CD4-positive, alpha-beta T cell treated with Interleukin-15 for 1 hour (primary cell): Measurements from ENCODE around the gene GRID1.
"Not testable (repeated sequence)": the region's sequence is repeated elsewhere in the genome, so short reads cannot be mapped to it uniquely, and the experiment has no call there.

Source experiments
- DNase-seq: peaks from one replicate; pipeline ENCODE4 v3.0.0-alpha.2; 2020

GRID1 gene

DNA sequence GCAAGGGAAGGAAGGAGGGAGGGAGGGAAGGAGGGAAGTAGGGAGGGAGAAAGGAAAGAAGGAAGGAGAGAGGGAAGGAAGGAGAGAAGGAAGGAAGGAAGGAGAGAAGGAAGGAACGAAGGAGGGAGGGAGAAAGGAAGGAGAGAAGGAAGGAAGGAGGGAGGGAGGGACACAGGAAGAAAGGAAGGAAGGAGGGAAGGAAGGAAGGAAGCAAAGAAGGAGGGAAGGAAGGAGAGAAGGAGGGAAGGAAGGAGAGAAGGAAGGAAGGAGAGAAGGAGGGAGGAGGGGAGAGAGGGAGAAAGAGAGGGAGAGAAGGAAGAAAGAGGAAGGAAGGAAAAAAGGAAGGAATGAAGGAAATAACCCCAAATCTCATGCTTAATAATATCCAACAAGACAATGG is 630.6 kb downstream of the GRID1 start:
- no peak for DNase-seq

DNA sequence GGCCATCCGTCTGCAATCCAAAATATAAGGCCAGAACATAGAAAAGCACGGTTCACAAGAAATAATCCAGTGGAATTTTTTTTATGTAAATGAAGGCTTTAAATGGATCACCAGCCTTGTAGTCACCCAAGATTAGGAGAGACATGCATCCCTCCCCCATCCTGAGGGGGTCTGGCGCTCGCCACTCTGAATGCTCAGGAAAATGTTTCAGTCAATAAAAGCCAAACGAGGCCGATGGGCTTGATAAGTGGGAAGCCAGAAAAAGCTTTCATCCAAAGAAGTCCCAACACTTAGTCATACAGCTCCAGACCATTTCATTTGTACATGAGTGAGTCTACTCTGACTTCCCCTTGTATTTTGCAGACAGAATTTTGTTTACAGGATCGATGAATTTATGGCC is 631.8 kb downstream of the GRID1 start:
- no peak for DNase-seq

DNA sequence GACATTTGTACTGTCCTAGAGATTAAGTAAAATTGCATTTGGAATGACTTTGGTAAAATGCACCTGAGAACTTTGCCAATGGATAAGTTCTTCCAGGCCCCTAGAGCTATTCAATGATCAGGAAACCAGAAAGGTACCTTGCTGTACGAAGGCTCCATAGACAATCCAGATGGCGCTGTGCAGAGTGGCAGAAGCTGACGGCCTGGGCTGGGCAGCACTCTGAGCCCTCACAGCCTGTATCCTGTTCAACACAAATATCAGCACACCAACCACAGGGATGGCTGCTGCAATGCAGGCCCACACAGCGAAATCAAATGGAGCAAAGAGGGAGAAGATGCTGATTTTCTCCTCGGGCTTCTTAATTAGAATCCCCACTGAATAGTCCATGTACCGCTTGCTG is 642.4 kb downstream of the GRID1 start:
- no peak for DNase-seq

DNA sequence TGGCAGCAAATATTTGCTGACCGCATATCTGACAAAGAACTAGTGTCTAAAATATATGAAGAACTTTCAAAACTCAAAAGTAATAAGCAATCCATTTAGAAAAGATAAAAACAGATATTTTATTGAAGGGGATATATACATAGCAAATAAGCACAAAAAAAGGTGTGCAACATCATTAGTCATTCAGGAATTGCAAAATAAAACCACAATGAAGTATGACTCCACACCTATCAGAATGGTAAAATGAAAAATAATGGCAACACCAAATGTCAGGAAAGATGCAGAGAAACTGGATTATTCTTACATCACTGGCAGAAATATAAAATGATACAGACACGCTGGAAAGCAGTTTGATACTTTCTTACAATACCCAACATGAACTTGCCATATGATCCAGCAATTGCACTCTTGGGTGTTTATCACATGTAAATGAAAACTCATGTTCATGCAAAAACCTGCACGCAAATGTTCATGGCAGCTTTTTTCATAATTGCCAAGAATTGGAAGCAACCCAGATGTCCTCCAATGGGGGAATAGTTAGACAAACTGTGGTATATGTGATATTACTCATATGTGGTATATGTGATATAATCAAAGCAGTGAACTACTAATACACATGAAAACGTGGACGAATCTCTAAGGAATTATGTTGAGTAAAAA is 645.5 kb downstream of the GRID1 start:
- DNase-seq = no peak

DNA sequence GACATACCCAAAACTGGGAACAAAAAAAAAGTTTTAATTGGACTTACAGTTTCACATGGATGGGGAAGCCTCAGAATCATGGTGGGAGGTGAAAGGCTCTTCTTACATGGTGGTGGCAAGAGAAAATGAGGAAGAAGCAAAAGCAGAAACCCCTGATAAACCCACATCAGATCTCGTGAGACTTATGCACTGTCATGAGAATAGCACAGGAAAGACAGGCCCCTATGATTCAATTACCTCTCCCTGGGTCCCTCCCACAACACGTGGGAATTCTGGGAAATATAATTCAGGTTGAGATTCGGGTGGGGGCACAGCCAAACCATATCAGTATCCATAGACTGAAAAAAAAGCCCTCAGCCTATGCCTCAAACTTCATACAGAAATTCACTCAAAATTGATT is 647.2 kb downstream of the GRID1 start:
- DNase-seq = no peak

DNA sequence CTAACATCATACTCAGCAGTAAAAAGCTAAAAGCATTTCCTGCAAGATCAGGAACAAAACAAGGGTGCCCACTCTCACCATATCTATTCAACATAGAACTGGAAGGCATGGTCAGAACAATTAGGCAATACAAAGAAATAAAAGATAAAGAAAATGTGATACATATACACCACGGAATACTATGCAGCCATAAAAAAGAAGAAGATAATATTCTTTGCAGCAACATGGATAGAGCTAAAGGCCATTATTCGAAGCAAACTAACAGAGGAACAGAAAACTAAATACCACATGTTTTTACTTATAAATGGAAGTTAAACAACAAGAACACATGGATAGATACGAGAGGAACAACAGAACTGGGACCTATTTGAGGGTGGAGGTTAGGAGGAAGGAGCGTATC is 652.7 kb downstream of the GRID1 start:
- no peak for DNase-seq

DNA sequence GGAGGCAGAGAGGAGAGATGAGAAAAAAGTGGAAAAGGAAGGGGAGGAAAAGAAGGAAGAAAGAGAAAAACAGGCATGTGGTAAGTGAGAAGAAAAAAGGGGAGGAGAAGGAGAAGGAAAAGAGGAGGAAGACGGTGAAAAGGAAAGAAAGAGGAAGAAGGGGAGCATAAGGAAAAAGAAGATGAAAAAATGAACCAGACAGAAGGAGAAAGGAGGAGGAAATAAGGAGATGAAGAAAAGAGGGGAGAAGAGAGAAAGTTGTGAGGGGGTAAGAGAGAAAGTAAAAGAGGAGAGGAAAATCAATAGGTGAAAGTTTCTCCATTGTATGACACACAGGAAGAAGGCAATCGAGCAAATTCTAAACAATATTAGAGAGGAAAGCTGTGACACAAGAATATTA is 663.8 kb downstream of the GRID1 start:
- no peak for DNase-seq

DNA sequence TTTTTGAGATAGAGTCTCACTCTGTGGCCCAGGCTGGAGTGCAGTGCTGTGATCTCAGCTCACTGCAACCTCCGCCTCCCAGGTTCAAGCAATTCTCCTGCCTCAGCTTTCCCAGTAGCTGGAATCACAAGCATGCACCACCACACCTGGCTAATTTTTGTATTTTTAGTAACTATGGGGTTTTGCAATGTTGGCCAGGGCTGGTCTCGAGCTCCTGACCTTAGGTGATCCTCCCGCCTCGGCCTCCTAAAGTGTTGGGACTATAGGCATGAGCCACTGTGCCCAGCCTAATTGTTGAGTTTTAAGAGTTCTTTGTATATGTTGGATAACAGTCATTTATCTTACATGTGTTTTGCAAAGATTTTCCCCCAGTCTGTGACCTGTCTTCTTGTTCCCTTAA is 667.5 kb downstream of the GRID1 start:
- DNase-seq = not testable (repeated sequence)

DNA sequence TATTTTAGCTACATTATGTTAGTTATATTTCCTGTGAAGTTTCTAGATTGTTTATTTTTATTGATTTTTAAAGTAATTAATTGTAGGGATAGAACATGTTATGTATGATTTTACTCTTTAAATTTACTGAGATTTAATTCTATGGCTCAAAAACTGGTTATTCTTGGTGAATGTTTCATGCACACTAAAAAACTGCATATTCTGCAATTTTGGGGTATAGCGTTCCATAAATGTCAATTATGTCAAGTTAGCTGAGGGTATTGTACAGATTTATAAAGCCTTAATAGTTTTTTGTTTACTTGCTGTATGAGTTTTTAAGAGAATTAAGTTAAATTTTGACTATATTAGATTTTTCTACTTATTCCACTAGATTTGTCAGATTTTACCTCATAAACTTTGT is 669.7 kb downstream of the GRID1 start:
- DNase-seq = no peak

DNA sequence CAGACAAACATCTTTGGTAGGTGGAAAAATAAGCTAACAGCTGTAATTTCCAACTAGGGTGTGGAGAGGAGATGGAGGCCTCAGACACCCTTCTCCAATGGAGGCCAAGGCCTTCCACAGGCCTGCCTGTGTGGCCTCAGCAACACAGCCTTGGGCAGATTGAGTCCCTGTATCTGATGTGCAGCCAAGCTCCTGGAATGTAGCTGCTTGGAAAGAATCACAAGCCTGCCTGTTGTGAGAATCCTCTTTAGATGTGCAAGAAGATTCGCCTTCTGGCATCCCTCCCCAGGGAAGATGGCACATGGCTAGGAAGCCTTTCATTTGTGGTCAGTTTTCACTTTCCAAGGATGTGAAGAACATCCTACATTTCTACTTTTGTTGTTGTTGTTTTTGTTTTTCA is 684.0 kb downstream of the GRID1 start:
- no peak for DNase-seq

DNA sequence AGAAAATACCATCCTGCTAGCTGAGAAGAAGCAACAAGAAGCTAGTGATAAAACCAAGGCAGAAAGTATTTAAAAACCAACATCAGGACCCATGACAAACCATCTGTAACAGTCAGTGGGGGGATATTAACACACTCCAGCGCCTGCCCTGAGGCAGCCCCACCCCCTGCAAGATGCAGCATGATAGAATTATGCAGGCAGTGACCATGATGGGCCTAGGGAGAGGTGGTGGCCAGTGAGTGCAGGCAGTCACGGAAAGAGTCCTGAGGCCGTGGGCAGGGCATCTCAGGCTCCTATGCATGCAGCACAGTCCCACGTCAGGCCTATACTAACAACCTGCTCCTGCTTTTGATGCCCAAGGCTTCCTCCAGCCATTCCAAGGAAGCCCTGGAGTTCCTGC is 686.9 kb downstream of the GRID1 start:
- DNase-seq = no peak

DNA sequence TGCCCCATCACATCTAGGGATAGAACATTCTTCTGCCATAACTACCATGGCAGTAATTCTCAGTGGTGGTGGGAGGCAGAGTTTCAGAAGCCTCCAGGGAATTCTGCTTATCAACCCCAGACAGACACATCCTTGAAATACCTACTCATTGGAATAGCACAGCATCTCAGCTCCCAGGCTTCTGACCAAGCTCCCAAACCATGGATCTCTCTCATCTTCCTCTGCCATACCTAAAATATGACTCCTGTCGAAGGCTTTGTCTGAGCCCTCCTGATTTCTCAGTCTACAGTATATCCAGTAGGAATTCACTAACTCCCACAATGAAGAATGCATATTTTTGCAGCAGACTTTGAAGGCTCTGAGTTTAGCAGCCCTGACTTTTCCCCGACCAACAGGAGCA is 687.5 kb downstream of the GRID1 start:
- DNase-seq = no peak

DNA sequence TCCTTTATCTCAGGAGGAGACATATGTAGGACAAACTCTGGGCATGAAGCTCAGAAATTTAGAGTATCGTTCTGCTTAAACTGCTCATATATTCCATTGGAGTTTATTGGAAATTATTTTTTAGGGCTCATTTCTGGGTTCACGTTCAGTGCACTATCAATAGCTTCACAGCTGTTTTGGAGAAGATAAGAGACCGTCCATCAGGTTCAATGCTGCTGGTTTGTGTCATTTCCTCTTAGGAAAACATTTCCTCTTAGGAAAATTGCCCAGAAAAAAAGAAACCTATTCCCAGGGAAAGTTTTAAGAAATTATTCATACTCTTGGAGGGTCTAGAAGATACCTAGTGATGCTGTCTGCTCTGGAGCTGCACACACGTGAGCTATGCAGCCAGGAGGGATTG is 691.7 kb downstream of the GRID1 start:
- no peak for DNase-seq

DNA sequence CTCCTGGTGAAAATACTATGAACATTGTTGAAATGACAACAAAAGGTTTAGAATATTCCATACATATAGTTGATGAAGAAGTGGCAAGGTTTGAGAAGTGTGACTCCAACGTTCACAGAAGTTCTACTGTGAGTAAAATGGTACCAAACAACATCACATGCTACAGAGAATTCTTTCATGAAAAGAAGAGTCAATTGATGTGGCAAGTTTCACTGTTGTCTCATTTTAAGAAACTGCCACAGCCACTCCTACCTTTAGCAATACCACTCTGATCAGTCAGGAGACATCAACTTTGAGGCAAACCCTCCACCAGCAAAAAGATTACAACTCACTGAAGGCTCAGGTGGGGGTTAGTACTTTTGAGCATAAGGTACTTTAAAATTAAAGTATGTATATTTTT is 693.3 kb downstream of the GRID1 start:
- DNase-seq = no peak

DNA sequence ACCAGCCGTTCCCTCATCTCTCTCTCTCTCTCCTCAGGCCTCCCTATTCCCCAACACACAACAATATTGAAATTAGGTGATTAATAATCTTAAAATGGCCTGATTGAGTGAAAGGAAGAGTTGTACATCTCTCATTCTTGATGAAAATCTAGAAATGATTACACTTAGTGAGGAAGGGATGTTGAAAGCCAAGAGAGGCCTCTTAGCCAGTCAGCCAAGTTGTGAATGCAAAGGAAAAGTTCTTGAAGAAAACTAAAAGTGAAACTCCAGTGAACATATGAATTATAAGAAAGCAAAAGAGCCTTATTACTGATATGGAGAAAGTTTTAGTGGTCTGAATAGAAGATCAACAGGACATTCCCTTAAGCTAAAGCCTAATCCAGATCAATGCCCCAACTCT is 695.1 kb downstream of the GRID1 start:
- no peak for DNase-seq

DNA sequence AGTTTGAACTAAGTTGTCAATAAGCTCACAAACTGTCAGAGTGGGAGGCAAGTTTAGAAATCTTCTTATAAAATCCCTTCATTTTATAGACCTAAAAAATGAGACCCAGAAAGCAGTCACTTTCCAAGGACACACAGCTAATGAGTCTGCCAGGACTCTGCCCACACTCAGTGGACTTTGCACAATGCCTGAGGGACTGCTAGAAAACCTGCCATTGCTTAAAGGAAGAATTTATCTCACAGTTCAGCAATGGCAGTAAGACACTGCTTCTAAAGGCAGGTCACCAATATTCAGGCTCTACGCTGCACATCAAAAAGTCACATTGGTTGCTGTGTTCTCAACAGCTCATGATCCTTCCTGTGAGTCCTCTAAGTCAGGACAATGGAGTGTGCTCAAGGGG is 698.1 kb downstream of the GRID1 start:
- no peak for DNase-seq

DNA sequence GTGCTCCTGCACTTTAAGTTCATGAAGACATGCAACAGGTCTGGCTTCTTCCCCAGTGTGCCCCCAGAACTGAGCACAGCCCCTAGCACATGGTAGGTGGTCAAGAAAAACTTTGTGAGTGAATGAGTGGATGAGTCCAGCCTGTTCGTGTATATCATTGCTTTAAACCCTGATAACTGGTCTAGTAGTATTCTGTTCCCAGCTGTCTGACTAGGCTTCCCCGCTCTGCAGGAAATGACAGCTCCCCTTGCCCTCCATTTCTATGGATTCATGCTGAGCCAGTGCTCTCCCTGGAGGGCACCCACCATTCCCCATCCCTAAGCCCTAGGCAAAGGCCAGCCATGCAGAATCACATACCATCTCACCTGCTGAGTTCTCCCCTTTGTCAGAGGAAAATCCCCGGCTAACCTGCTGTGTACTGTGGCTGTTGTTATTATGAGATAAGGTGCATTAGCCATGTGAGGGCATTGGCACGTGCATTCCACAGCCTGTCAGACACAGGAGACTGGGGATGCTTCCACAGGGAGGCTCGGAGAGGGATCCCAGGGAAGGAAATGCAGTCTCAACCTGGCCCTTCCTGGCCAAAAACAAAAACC is 698.9 kb downstream of the GRID1 start:
- DNase-seq = no peak

DNA sequence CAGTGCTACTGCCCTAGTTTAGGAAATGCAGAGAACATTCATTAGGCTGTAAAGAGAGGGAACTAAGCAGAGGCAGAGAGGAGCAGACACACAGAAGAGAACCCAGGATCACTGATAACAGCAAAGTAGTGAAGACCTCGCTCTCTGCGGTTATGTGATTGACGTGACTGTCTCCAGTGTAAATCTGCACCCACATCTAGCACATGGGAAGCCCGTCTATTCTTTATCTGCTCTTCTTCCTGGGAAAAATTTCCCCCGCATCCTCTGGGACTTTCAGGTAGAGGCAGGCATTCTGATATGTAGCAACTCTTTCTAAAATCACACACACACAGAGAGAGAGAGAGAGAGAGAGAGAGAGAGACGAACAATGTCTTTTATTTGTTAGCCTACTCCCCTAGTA is 699.6 kb downstream of the GRID1 start:
- DNase-seq = no peak

DNA sequence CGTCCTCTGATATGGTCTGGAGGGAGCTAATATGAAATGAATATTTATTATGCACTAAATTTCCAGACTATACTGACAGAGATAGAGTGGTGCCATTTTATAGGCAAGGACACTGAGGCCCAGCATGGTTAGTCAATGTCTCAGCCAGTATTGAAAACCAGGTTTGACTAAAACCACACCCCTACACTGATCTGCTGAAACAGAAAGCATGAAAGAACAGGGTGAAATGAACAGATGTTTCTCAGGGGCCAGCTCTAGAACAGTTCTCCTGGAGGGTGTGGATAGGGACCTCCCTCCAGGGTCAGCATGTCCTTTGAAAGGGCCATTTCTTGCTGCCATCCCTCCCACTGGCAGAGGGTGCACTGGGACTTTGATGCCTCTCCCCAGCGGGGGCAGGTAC is 700.5 kb downstream of the GRID1 start:
- DNase-seq = no peak

DNA sequence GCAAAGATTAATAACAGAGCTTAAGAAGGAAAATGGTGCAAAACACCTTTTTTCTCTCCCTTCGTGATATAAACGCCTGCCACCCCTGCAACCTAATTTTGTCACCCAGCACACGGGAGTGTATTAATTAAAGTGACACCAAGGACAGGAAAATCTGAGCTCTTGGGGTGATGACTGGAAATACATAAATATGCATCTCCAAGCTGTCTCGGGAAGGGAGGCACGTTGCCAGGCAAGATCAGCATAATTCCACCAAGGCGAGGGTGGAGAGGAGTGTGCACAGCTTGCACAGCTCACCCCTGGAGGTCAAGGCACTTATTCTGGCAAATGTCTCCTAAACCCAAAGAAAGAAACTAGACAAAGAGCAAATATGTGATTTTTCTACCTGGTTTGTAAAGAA is 700.9 kb downstream of the GRID1 start:
- DNase-seq = no peak

DNA sequence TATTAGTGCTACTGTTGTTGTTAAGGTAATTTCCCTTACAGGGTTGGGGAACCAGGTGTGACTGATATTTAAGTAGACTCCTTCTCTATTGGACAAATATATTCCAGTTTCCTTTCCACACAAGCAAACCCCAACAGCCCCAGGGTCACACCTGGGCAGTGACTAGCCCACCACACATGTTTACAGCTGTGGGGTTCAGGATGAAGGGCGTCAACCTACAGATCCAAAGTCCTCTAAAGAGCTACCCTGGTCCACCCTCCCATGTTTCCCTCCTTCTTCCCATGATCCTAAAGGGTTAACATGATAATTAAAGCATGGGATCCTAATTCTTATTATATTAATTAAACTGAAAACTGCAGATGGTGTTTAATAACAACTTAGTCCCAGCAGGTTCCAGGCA is 701.5 kb downstream of the GRID1 start:
- DNase-seq = no peak

DNA sequence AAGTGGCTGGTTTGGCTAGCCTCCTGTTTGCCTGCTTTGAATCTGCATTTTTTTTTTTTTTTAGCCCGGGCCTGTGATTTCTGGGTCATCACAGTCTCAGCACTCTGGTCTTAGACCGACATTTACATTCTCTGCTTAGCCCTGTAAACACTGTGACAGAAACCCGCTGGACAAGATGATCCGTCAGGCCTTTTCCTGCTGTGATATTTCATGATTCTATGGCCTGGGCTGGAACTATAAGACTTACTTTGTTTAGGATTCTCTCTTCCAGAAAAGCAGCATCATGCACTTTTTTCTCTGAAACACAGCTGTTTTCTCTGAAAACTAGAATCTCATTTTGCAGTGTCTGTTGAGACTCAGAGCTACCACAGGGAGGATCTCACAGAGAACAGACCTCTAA is 705.5 kb downstream of the GRID1 start:
- DNase-seq = no peak

DNA sequence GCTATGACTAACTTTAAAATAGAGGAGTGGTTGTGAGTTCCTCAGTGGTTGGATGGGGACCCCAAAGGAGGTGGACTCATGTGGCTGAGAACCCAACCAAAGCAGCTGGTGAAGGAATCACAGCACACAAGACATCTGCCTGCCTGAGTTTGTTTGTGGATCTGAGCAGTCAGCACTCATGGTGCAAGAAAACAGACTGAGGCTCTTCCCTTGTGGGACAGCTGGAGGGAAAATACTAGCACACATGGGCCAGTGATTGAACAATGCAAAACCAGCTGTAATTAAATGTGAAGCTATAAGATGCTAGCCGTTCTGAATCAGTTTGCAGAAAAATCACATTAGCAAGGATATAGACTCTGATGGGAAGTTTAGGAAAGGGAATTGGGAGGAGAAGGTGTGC is 707.3 kb downstream of the GRID1 start:
- DNase-seq = no peak

DNA sequence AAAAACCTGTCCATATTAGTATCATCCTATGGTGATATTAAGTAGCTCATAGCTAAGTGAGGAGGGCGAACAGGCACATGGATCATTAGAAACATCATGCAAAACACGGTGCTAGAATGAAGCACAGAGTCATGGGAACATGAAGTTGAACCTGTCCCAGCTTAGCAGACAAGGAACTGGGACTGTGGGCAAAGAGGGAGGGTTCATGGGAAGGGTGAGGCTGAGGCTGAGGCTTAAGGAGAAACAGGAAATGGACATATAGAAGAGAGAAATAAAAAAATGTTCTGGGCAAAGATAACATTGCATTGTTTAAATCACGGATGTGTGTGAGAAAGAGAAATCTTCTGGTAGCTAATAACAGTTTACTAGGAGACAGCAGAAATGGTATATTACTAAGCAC is 708.1 kb downstream of the GRID1 start:
- no peak for DNase-seq

DNA sequence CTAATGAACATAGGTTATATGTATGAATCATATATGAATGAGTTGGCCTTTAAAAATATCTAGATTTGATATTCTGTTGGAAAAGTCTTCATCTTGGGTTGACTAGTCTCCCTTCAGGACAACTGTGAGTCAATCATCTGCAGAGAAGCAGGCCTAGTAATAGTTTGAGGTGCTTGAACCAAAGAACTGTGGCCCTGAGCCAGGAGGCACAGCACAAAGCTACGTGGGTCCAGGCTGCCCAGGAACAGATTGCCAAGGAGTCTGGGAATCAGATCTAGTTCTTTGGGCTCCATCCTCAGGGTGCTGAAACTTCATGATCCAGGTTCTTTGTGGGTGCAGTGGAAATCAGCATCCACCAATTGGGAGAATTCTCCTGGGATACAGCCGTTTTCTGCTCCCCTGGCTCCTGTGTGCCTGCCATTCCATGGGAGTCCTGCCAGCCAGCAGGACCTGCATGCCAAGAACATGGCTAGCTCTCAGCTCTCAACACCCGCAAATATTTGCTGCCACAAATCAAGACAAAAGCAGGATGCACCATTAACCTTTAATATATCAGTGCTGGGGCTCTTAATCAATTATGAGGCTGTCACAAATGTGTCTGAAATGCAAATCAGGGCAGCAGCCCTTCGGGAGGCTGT is 709.0 kb downstream of the GRID1 start:
- no peak for DNase-seq
